K562 (cell line): Measurements from ENCODE around the gene FASTKD2. TPM values are rescaled to one million over a fixed set of nuclear protein-coding genes. Genes with fewer than 3 reads are reported as not detected.

Experiments
- CTBP1 ChIP-seq: fragments of 450-650 bp; IDR thresholded peaks from 2 replicates; pipeline ENCODE4 v1.6.1; 2016; ENCODE audit warnings: borderline replicate concordance
- FUS ChIP-seq: fragments of 200-400 bp; formaldehyde crosslinking; optimal IDR thresholded peaks from 2 replicates; pipeline ENCODE3; 2017; ENCODE audit warnings: low read depth, low read length
- HNRNPLL ChIP-seq: fragments of 200-400 bp; formaldehyde crosslinking; IDR thresholded peaks from 2 replicates; pipeline ENCODE4 v1.6.1; 2017; ENCODE audit warnings: low read length, low read depth, mild to moderate bottlenecking; ENCODE audit not compliant: poor library complexity, severe bottlenecking
- KDM2B ChIP-seq: fragments of 250-450 bp; sonication (Bioruptor Pico); IDR thresholded peaks from 2 replicates; pipeline ENCODE4 v1.8.0; 2021; ENCODE audit warnings: mild to moderate bottlenecking, moderate library complexity
- MEIS2 ChIP-seq: fragments of 450-650 bp; IDR thresholded peaks from 2 replicates; pipeline ENCODE4 v1.6.1; 2014; ENCODE audit warnings: mild to moderate bottlenecking; ENCODE audit not compliant: partially characterized antibody
- NFIX ChIP-seq: fragments of 250-450 bp; sonication (Bioruptor Pico); IDR thresholded peaks from 2 replicates; pipeline ENCODE4 v1.4.0; 2020; ENCODE audit warnings: low read depth, mild to moderate bottlenecking, moderate library complexity
- NFRKB ChIP-seq: fragments of 450-650 bp; IDR thresholded peaks from 2 replicates; pipeline ENCODE4 v1.6.1; 2016; ENCODE audit warnings: low read depth
- NR2C2 ChIP-seq, 2 experiments: fragments of 200-800 bp in 1 of 2; sonication (Bioruptor generic) in 1 of 2; sonication (generic) in 1 of 2; formaldehyde crosslinking in 1 of 2; IDR thresholded peaks; 2 replicates each; pipeline versions ENCODE4 v1.6.1 to v1.8.0; 2016 to 2022; ENCODE audit warnings: mild to moderate bottlenecking in 1 of 2, missing compliant biosample characterization in 1 of 2, missing genetic modification characterization in 1 of 2, missing genetic modification reagents in 1 of 2
- NRF1 ChIP-seq, 2 experiments: fragments of 450-650 bp; IDR thresholded peaks in 1 of 2; conservative IDR thresholded peaks in 1 of 2; 2 replicates each; pipeline ENCODE4 v1.6.1; 2014; ENCODE audit warnings: mild to moderate bottlenecking in 2 of 2
- POU5F1 ChIP-seq: fragments of 150-350 bp; IDR thresholded peaks from 2 replicates; pipeline ENCODE4 v1.6.1; 2014; ENCODE audit warnings: borderline replicate concordance, low read length, low read depth, mild to moderate bottlenecking; ENCODE audit not compliant: partially characterized antibody
- RBFOX2 ChIP-seq: fragments of 200-400 bp; formaldehyde crosslinking; IDR thresholded peaks from 2 replicates; pipeline ENCODE4 v1.6.1; 2017; ENCODE audit warnings: low read depth, mild to moderate bottlenecking, low read length, moderate library complexity
- RBM22 ChIP-seq: fragments of 200-400 bp; formaldehyde crosslinking; IDR thresholded peaks from 2 replicates; pipeline ENCODE4 v1.6.1; 2018; ENCODE audit warnings: low read length, low read depth; ENCODE audit not compliant: poor library complexity, severe bottlenecking
- SAFB2 ChIP-seq: fragments of 200-400 bp; formaldehyde crosslinking; IDR thresholded peaks from 2 replicates; pipeline ENCODE4 v1.6.1; 2018; ENCODE audit warnings: borderline replicate concordance, low read length, low read depth, moderate library complexity; ENCODE audit not compliant: severe bottlenecking
- SMARCA4 ChIP-seq: fragments of 450-650 bp; IDR thresholded peaks from 2 replicates; pipeline ENCODE4 v1.6.1; 2016
- TAF7 ChIP-seq: fragments of 450-650 bp; IDR thresholded peaks from 2 replicates; pipeline ENCODE4 v1.6.1; 2016; ENCODE audit warnings: missing genetic modification characterization, missing compliant biosample characterization
- TAF9B ChIP-seq: fragments of 450-650 bp; IDR thresholded peaks from 2 replicates; pipeline ENCODE4 v1.6.1; 2018; ENCODE audit warnings: mild to moderate bottlenecking; ENCODE audit not compliant: partially characterized antibody
- TBP ChIP-seq: optimal IDR thresholded peaks from 2 replicates; pipeline ENCODE3; 2011; ENCODE audit warnings: low read depth, low read length, improper control_type of control experiment
- ZNF143 ChIP-seq: sonication (generic); formaldehyde crosslinking; IDR thresholded peaks from 2 replicates; pipeline ENCODE4 v1.9.0; 2022; ENCODE audit warnings: mild to moderate bottlenecking, missing genetic modification reagents
- ZSCAN29 ChIP-seq: fragments of 450-650 bp; IDR thresholded peaks from 2 replicates; pipeline ENCODE4 v1.6.1; 2017
- polyA plus RNA-seq, 8 experiments: library from polyadenylated mRNA; depleted of rRNA in 4 of 8; stranded (reverse) in 5 of 8; unstranded in 3 of 8; fragments of >200 nt; fragmentation: Nextera tagmentation in 2 of 8; fragmentation: Illumina TruSeq in 1 of 8; extraction: Ambion mirVana in 2 of 8; extraction: Trizol in 1 of 8; gene quantifications; 2 replicates each; pipeline versions ENCODE4 v1.2.1 to v1.2.3, GENCODE V29; 2011 to 2014; ENCODE audit warnings: inconsistent platforms in 1 of 8, missing spikeins in 1 of 8
- total RNA-seq, 7 experiments: library from RNA; depleted of rRNA in 6 of 7; stranded (reverse); fragments of >200 nt in 6 of 7; fragmentation: Illumina TruSeq in 2 of 7; extraction: Trizol in 2 of 7; gene quantifications; 2 replicates each; pipeline versions ENCODE4 v1.2.1 to v1.2.3, GENCODE V29; 2011 to 2021; ENCODE audit warnings: low replicate concordance in 1 of 7
- TF ChIP-seq, protein P1 (sequence below): sonication (generic); formaldehyde crosslinking; IDR thresholded peaks from 2 replicates; pipeline ENCODE4 v1.9.0; 2022; ENCODE audit warnings: mild to moderate bottlenecking, missing genetic modification reagents
- TF ChIP-seq, protein P2 (sequence below): fragments of 450-650 bp; conservative IDR thresholded peaks from 2 replicates; pipeline ENCODE4 v1.6.1; 2016; ENCODE audit warnings: missing genetic modification characterization, low read depth, mild to moderate bottlenecking, control low read depth, missing compliant biosample characterization
- TF ChIP-seq, protein P3 (sequence below): fragments of 450-650 bp; formaldehyde crosslinking; IDR thresholded peaks from 2 replicates; pipeline ENCODE4 v1.4.0; 2020; ENCODE audit warnings: mild to moderate bottlenecking
- TF ChIP-seq, protein P4 (sequence below), 2 experiments: fragments of 450-650 bp; conservative IDR thresholded peaks; 2 replicates each; pipeline ENCODE4 v1.6.1; 2017; ENCODE audit warnings: mild to moderate bottlenecking in 2 of 2, moderate library complexity in 2 of 2

FASTKD2 gene
- total and polyA plus RNA-seq, 9 of the 15 experiments (the other 6 are each of a cell fraction or from before 2014, with no cell fraction given): 20.8 to 90.6 (median 39.1) TPM

DNA sequence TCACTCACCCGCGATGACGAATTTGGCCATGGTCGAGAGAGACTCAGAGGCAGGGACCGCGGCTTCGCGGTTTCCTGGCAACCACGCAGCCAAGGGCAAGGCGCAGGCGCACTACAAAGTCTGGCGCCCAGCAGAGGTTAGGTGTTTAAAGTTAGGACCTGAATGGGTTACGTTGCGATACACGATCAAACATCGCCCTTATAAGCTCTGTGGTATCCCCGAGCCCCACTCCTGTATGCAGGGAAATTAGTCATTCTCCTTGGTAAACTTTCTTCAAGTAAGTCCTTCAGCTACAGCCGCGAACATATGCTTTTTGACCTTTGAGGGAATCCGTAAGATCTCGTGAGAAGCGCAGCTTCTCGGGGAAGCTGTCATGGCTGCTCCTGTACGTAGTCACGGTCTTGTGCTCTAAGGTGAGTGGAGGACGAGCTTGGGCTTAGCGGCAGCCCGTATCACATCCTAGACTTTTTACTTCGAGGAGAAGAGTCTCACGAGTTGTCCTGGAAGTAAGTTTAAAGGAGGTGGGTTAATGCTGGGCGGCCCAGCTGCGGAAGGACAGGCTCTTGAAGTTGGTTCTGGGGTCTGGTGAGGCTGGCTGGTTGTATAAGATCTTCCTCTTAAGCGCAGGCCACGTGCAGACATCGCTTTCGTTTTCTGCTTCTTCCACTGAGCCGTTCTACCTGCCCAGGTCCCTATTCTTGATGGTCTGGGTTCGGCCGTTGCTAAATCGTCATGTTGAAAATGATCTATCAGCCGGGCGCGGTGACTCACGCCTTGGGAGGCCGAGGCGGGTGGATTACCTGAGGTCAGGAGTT is at the start of gene FASTKD2, which contains the start of gene MDH1B (continued):
- TF ChIP-seq NR2C2 (CRISPR knock-in tag; IDR thresholded peaks at IDR 0.05): no peak
- TF ChIP-seq NR2C2 (tag; IDR thresholded peaks at IDR 0.05): peak; percentile 92
- TF ChIP-seq SMARCA4: no peak
- TF ChIP-seq KDM2B (CRISPR knock-in tag): no peak
- TF ChIP-seq, protein P1, sequence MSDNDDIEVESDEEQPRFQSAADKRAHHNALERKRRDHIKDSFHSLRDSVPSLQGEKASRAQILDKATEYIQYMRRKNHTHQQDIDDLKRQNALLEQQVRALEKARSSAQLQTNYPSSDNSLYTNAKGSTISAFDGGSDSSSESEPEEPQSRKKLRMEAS (CRISPR knock-in tag): peak; percentile 66; the same call in 1 of the 2 replicates
- TF ChIP-seq SAFB2: no peak
- TF ChIP-seq, protein P2, sequence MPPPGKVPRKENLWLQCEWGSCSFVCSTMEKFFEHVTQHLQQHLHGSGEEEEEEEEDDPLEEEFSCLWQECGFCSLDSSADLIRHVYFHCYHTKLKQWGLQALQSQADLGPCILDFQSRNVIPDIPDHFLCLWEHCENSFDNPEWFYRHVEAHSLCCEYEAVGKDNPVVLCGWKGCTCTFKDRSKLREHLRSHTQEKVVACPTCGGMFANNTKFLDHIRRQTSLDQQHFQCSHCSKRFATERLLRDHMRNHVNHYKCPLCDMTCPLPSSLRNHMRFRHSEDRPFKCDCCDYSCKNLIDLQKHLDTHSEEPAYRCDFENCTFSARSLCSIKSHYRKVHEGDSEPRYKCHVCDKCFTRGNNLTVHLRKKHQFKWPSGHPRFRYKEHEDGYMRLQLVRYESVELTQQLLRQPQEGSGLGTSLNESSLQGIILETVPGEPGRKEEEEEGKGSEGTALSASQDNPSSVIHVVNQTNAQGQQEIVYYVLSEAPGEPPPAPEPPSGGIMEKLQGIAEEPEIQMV: no peak
- TF ChIP-seq ZNF143 (CRISPR knock-in tag): peak; percentile 44; the same call in 1 of the 2 replicates
- TF ChIP-seq, protein P3, sequence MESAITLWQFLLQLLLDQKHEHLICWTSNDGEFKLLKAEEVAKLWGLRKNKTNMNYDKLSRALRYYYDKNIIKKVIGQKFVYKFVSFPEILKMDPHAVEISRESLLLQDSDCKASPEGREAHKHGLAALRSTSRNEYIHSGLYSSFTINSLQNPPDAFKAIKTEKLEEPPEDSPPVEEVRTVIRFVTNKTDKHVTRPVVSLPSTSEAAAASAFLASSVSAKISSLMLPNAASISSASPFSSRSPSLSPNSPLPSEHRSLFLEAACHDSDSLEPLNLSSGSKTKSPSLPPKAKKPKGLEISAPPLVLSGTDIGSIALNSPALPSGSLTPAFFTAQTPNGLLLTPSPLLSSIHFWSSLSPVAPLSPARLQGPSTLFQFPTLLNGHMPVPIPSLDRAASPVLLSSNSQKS (CRISPR knock-in tag): no peak
- TF ChIP-seq FUS: no peak
- TF ChIP-seq ZSCAN29: no peak
- TF ChIP-seq NRF1 (conservative IDR thresholded peaks at IDR 0.05 in 1 of 2, IDR thresholded peaks at IDR 0.05 in 1 of 2): peak; percentile 89 to 91
- TF ChIP-seq TBP: peak; percentile 79
- peak; percentile 93 for TF ChIP-seq NFRKB
- no peak for TF ChIP-seq RBM22
- TF ChIP-seq POU5F1: peak; percentile 72
- TF ChIP-seq CTBP1: no peak
- TF ChIP-seq MEIS2: peak; percentile 20
- peak; percentile 63 for TF ChIP-seq HNRNPLL
- peak; percentile 71 for TF ChIP-seq TAF7
- TF ChIP-seq RBFOX2: peak; percentile 66
- TF ChIP-seq TAF9B: peak; percentile 73
- TF ChIP-seq, protein P4, sequence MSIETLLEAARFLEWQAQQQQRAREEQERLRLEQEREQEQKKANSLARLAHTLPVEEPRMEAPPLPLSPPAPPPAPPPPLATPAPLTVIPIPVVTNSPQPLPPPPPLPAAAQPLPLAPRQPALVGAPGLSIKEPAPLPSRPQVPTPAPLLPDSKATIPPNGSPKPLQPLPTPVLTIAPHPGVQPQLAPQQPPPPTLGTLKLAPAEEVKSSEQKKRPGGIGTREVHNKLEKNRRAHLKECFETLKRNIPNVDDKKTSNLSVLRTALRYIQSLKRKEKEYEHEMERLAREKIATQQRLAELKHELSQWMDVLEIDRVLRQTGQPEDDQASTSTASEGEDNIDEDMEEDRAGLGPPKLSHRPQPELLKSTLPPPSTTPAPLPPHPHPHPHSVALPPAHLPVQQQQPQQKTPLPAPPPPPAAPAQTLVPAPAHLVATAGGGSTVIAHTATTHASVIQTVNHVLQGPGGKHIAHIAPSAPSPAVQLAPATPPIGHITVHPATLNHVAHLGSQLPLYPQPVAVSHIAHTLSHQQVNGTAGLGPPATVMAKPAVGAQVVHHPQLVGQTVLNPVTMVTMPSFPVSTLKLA (conservative IDR thresholded peaks at IDR 0.05): peak; percentile 56 to 75
- no peak for TF ChIP-seq NFIX
